ENCODE results near the gene SNX32.

DNA sequence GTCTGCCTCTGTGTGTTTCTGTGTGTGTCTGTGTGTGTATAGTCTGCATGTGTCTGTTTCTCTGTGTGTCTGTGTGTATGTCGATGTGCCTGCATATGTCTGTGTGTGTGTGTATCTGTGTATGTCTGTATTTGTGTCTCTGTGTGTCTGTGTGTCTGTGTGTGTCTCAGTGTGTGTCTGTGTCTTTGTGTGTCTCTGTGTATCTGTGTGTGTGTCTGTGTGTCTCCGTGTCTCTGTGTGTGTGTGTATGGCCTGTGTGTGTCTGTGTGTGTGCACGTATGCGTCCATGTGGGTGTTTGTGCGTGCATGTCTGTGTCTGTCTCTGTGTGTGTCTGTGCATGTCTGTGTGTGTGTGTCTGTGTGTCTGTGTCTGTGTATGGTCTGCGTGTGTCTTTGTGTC is 439 bp downstream of the SNX32 start:
- TF ChIP-seq PBX3 (CRISPR knock-in tag; IDR thresholded peaks at IDR 0.05) (no peak), ZNF202 (tag by site-specific recombination; IDR thresholded peaks at IDR 0.05; ENCODE audit: borderline replicate concordance) (no peak), ZNF302 (tag by site-specific recombination; IDR thresholded peaks at IDR 0.05; ENCODE audit: low read depth) (no peak), CTCF (tag by site-specific recombination; IDR thresholded peaks at IDR 0.05) (no peak), KLF1 (tag by site-specific recombination; IDR thresholded peaks at IDR 0.05) (no peak), ZNF292 (tag by site-specific recombination; IDR thresholded peaks at IDR 0.05; ENCODE audit: borderline replicate concordance, low read depth) (no peak), ZNF544 (tag by site-specific recombination; IDR thresholded peaks at IDR 0.05) (no peak), SP7 (tag by site-specific recombination; IDR thresholded peaks at IDR 0.05) (no peak), HOXA7 (CRISPR knock-in tag; IDR thresholded peaks at IDR 0.05; ENCODE audit: borderline replicate concordance) (no peak)

Data from HEK293 (cell line).